Measurements from ENCODE around the gene PSEN1. TPM values are rescaled to one million over a fixed set of nuclear protein-coding genes. Genes with fewer than 3 reads are reported as not detected.

PSEN1 gene
- total and polyA plus RNA-seq, 2 experiments from 2014 or later = 14.6 to 35.7 TPM

DNA sequence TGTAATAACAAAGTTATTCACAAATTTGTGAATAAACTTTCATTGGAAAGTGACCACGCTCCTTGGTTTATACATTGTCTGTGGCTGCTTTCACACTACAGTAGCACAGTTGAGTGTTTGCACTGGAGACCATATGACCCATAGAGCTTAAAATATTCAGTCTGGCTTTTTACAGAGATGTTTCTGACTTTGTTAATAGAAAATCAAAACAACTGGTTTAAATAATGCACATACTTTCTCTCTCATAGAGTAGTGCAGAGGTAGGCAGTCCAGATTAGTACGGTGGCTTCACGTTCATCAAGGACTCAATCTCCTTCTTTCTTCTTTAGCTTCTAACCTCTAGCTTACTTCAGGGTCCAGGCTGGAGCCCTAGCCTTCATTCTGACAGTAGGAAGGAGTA lies 36.2 kb downstream of the PSEN1 start:
- H3F3A ChIP-seq (replicated peaks; ENCODE audit: low read depth) = peaks cover 15% of the 10 kb centered on the region
- no peaks in the 10 kb centered on the region for H3K79me2 ChIP-seq (replicated peaks; ENCODE audit: insufficient read depth)
- H3K4me3 ChIP-seq = no peak overlapping the region
- peaks cover 3% of the 10 kb centered on the region for H3K27me3 Mint-ChIP-seq (ENCODE audit: insufficient read depth, low read depth, poor library complexity)
- H3K4me1 ChIP-seq (ENCODE audit: insufficient read depth) = peaks cover 15% of the 10 kb centered on the region
- TF ChIP-seq ZNF462 (CRISPR knock-in tag; IDR thresholded peaks at IDR 0.05) (no peak), EZH2phosphoT487 (IDR thresholded peaks at IDR 0.05; ENCODE audit: unreplicated experiment) (no peak), CTCF (conservative IDR thresholded peaks at IDR 0.05; ENCODE audit: low read depth in 2 of 2) (no peak), ZNF331 (CRISPR knock-in tag; IDR thresholded peaks at IDR 0.05; ENCODE audit: low read depth) (no peak)
- no peak overlapping the region for H3K4me3 Mint-ChIP-seq
- H3K27me3 ChIP-seq (ENCODE audit: insufficient read depth) = no peaks in the 10 kb centered on the region
- no peaks in the 10 kb centered on the region for H3K9me3 Mint-ChIP-seq
- ATAC-seq (no peak), DNase-seq (ENCODE audit: low spot score) (no peak)
- H3K27ac ChIP-seq (ENCODE audit: low read depth) = no peak overlapping the region
- H3K36me3 Mint-ChIP-seq (ENCODE audit: low read depth) = peaks cover 43% of the 10 kb centered on the region
- no peaks in the 10 kb centered on the region; the same call in 1 of the 2 replicates for H3K36me3 ChIP-seq (ENCODE audit: insufficient read depth)
- H3K4me1 Mint-ChIP-seq = peaks cover 20% of the 10 kb centered on the region
- no peaks in the 10 kb centered on the region for H3K9me2 ChIP-seq (ENCODE audit: insufficient read depth)
- peaks cover 7% of the 10 kb centered on the region for H4K20me1 ChIP-seq (replicated peaks; ENCODE audit: insufficient read depth)
- H3K27ac Mint-ChIP-seq = no peak overlapping the region
- H2AFZ ChIP-seq = no peak overlapping the region
- H3K4me2 ChIP-seq = no peak overlapping the region
